PFSK-1 (cell line): ENCODE data around the gene KRT33A.

Experiments used
- FOXP2 ChIP-seq: optimal IDR thresholded peaks from 2 replicates; pipeline ENCODE3; 2011; ENCODE audit warnings: borderline replicate concordance, control low read depth, inconsistent platforms; ENCODE audit not compliant: insufficient read depth; ENCODE audit errors: extremely low read length, extremely low read depth
- POLR2AphosphoS5 ChIP-seq: IDR thresholded peaks from 2 replicates; pipeline ENCODE4 v1.6.1; 2012; ENCODE audit warnings: low read depth, mild to moderate bottlenecking, control low read depth, low read length, moderate library complexity
- SIN3A ChIP-seq: IDR thresholded peaks from 2 replicates; pipeline ENCODE4 v1.6.1; 2012; ENCODE audit warnings: mild to moderate bottlenecking, low read length, moderate library complexity, borderline replicate concordance; ENCODE audit not compliant: insufficient read depth
- TAF1 ChIP-seq: IDR thresholded peaks from 2 replicates; pipeline ENCODE4 v1.6.1; 2012; ENCODE audit warnings: low read length, control low read depth, borderline replicate concordance; ENCODE audit not compliant: insufficient read depth
- TF ChIP-seq, protein P1 (sequence below), 2 experiments: IDR thresholded peaks; 2 replicates each; pipeline versions ENCODE4 v1.6.1 to v1.8.0; 2011 to 2012; ENCODE audit warnings: low read depth in 2 of 2, low read length in 2 of 2, control low read depth in 1 of 2, inconsistent platforms in 1 of 2, mild to moderate bottlenecking in 1 of 2, moderate library complexity in 1 of 2; ENCODE audit not compliant: insufficient read depth in 1 of 2

The KRT33A gene

DNA sequence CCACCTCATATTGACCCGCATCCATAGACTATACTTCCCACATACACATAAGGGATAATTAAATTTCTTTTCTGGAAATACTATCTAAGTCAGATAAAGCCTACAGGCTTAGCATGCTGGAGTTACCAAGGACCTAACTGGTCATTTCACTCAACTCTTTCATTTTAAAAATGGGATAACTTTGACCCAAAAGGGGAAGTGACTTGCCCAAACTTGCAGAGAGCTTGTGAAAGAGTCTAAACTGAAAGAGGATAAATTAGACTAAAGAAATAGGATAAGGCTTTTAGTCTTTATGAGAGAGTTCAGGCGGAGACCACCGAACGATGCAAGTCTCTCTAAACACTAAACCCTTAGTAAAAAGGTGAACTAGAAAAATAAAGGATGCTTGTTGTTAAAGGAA is 3.9 kb upstream of the KRT33A start:
- TF ChIP-seq SIN3A (no peak), TAF1 (no peak), POLR2AphosphoS5 (no peak), FOXP2 (no peak)
- TF ChIP-seq, protein P1, sequence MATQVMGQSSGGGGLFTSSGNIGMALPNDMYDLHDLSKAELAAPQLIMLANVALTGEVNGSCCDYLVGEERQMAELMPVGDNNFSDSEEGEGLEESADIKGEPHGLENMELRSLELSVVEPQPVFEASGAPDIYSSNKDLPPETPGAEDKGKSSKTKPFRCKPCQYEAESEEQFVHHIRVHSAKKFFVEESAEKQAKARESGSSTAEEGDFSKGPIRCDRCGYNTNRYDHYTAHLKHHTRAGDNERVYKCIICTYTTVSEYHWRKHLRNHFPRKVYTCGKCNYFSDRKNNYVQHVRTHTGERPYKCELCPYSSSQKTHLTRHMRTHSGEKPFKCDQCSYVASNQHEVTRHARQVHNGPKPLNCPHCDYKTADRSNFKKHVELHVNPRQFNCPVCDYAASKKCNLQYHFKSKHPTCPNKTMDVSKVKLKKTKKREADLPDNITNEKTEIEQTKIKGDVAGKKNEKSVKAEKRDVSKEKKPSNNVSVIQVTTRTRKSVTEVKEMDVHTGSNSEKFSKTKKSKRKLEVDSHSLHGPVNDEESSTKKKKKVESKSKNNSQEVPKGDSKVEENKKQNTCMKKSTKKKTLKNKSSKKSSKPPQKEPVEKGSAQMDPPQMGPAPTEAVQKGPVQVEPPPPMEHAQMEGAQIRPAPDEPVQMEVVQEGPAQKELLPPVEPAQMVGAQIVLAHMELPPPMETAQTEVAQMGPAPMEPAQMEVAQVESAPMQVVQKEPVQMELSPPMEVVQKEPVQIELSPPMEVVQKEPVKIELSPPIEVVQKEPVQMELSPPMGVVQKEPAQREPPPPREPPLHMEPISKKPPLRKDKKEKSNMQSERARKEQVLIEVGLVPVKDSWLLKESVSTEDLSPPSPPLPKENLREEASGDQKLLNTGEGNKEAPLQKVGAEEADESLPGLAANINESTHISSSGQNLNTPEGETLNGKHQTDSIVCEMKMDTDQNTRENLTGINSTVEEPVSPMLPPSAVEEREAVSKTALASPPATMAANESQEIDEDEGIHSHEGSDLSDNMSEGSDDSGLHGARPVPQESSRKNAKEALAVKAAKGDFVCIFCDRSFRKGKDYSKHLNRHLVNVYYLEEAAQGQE (IDR thresholded peaks at IDR 0.05; ENCODE audit: insufficient read depth in 1 of 2, low read depth in 2 of 2, low read length in 2 of 2) = no peak

DNA sequence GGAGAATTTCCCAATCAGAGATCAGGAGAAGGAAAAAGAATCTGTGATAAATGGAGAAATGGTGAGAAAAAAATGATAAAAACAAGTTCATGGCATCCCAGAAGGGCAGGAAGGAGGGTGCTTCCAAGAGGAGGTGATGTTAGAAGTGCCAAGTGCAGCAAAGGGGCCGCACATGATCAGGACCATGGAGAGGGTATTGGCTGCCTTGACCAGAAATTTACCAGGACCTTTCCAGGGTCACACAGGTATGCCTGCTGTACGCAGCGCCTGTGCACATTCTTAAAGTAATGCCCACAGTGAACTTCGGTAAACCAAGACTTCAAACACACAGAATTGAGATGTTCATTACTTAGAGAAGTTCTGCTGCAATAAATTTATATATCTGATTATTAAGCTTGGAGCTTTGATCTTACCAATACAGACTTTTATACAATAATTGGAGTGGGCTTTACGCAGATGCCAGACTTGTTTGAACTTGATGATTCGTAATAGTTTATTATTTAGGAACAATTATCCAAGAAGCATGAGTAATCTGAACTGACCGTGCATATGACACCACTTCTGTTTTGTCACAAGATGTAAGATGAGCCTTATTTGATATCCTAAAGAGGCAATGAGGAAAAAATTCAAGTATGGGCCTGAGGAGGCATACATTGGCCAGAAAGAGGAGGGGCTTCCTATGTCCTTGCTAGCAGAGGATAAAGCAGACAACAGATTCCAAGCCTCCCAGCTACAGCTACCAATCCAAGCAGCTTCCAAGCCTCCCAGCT is 2.2 kb upstream of the KRT33A start:
- TF ChIP-seq FOXP2 (no peak), POLR2AphosphoS5 (no peak), SIN3A (no peak)
- TF ChIP-seq, protein P1 (IDR thresholded peaks at IDR 0.05; ENCODE audit: insufficient read depth in 1 of 2, low read depth in 2 of 2, low read length in 2 of 2) = peak; percentile 68 to 91

DNA sequence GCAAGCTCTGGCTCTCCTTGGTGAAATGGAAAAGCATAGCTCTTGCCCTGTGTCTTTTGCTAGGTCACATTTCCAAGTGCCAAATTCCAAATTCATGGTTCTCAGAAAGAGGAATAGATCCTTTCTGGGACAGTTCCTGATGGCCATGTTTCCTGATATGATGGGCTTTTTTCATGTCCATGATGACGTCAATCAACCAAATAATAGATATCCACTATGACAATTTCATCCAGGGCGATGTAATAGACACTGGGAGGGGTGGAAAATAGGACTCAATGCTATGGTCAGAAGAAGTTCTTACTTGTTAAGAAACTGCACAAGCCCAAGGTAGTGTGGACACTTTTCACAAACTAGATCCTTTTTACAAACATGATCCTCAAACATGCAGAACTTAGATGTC is 549 bp upstream of the KRT33A start:
- TF ChIP-seq POLR2AphosphoS5 (no peak), SIN3A (no peak), FOXP2 (no peak), TAF1 (no peak)
- TF ChIP-seq, protein P1 (IDR thresholded peaks at IDR 0.05; ENCODE audit: insufficient read depth in 1 of 2, low read depth in 2 of 2, low read length in 2 of 2) = no peak

DNA sequence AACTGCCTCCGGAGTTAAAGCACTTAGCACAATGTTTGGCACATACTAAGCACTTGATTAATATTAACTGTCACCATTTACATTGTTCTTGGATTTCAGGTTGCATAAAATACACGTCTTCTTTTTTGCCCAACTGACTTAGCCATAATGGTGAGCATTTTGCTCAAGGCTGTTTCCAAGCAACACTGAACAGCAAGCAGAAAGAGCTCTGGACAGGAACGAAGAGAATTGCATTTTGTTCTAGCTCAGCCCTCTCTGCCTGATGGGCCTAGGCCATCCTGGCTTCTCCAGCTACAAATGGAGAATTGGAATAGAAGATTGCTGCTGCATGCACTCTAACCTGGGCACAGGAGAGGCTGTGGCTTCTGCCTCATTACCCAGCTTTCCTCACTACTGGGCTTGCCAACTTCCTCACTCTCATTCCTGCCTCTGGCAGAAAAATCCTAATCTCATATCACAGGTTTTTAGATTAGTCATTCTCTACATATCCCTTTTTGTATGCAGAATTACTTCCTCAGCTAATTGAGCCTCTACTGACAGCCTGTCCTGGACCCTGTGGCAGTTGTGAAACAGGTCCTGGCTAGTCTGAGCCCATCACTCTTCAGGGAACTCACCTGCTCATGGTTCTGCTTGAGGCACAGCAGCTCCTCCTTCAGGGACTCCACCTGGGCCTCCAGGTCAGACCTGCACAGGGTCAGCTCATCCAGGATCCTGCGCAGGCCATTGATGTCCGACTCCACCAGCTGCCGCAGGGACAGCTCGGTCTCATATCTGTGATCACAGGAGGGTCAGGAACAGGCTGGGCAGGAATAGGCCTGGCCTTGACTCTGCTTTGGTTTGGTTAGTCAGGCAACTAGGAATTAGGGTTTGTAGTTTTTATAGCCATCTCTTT is 2.5 kb downstream of the KRT33A start:
- TF ChIP-seq FOXP2 = no peak
- no peak for TF ChIP-seq TAF1
- TF ChIP-seq POLR2AphosphoS5 = no peak
- TF ChIP-seq, protein P1 (IDR thresholded peaks at IDR 0.05; ENCODE audit: insufficient read depth in 1 of 2, low read depth in 2 of 2, low read length in 2 of 2) = no peak
- TF ChIP-seq SIN3A = no peak
